ACC112 (cell line): ENCODE data around the gene TMEM54.
A peak's percentile ranks its signal among the peaks of the same experiment; 100 is the strongest.

Experiments used
- H2AFZ ChIP-seq: fragments of 200-600 bp; sonication (generic); one replicate; pipeline ENCODE4 v1.6.0; 2017; ENCODE audit warnings: antibody characterized with exemption, low read length; ENCODE audit not compliant: unreplicated experiment
- H3K27ac ChIP-seq: fragments of 200-600 bp; sonication (generic); 2 replicates; pipeline ENCODE4 v1.5.1; 2014; ENCODE audit warnings: low read depth, mild to moderate bottlenecking, antibody characterized with exemption, low read length, moderate library complexity
- H3K27me3 ChIP-seq: fragments of 200-600 bp; sonication (generic); 2 replicates; pipeline ENCODE4 v1.6.1; 2014; ENCODE audit warnings: mild to moderate bottlenecking, antibody characterized with exemption, low read length, moderate library complexity, mixed read lengths; ENCODE audit not compliant: insufficient read depth
- H3K36me3 ChIP-seq: fragments of 200-600 bp; sonication (generic); 2 replicates; pipeline ENCODE4 v1.6.1; 2016; ENCODE audit warnings: mild to moderate bottlenecking, antibody characterized with exemption, low read length, moderate library complexity, mixed read lengths; ENCODE audit not compliant: insufficient read depth
- H3K4me1 ChIP-seq: fragments of 200-600 bp; sonication (generic); one replicate; pipeline ENCODE4 v1.6.1; 2016; ENCODE audit warnings: low read length, mixed read lengths; ENCODE audit not compliant: insufficient read depth, unreplicated experiment, control insufficient read depth
- H3K4me3 ChIP-seq: fragments of 200-600 bp; sonication (generic); 2 replicates; pipeline ENCODE4 v1.5.1; 2014; ENCODE audit warnings: mild to moderate bottlenecking, low read depth, low read length
- H3K79me2 ChIP-seq: fragments of 200-600 bp; sonication (generic); one replicate; pipeline ENCODE4 v1.6.0; 2016; ENCODE audit warnings: low read length; ENCODE audit not compliant: control insufficient read depth, unreplicated experiment, insufficient read depth

TMEM54 gene

DNA sequence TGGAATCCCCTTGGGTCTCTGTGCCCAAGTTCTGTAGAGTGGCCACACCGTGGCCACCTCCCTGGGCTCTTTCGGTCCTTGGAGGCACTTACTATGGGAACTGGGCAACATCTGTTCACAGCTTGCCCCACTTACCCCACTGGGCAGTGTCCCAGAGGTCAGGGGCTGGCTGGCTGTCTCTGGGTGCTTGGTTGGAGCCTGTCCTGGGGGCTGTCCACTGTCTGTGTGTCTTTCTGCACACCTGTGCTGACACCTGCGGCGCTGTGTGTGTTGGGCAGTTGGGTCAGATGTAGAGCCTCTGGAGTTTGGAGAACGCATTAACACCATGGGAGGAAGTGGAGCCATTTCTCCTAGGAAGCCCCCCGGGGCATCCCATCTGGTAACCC lies 1.3 kb upstream of the TMEM54 start:
- H3K4me1 ChIP-seq: no peaks in the 10 kb centered on the region
- no peak overlapping the region for H3K4me3 ChIP-seq
- H3K79me2 ChIP-seq: no peaks in the 10 kb centered on the region
- H2AFZ ChIP-seq: no peak overlapping the region
- no peak overlapping the region for H3K27ac ChIP-seq
- no peaks in the 10 kb centered on the region for H3K27me3 ChIP-seq
- H3K36me3 ChIP-seq: no peaks in the 10 kb centered on the region

DNA sequence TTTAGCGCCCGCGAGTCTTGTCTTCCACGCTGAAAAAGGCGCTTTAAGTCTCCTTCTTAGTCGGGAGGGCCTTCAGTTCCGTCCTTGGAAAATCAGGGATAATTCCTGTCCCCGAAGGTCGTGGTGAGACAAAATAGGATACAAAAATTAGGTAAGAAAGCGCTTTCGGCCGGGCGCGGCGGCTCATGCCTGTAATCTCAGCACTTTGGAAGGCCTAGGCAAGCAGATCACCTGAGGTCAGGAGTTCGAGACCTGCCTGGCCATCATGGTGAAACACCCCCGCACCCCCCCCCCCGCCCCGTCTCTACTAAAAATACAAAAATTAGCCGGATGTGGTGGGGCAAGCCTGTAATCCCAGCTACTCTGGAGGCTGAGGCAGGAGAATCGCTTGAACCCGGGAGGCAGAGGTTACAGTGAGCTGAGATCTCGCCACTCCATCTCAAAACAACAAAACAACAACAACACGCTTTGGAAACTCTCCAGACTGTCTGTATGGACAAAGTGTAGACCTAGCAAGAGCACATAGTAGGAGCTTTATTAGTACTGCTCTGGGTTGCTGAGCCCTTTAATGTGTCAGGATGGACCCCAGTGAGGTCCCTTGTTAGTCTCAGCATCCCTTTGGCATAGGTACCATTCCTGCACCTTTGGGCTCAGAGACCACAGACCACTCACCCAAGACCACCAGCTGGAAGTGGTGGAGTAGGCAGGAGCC lies 790 bp upstream of the TMEM54 start:
- no peaks in the 10 kb centered on the region for H3K79me2 ChIP-seq
- no peaks in the 10 kb centered on the region for H3K4me1 ChIP-seq
- no peaks in the 10 kb centered on the region for H3K27me3 ChIP-seq
- H3K36me3 ChIP-seq: no peaks in the 10 kb centered on the region
- no peak overlapping the region for H3K27ac ChIP-seq
- H2AFZ ChIP-seq: peak overlapping the region; percentile 78
- H3K4me3 ChIP-seq: peak overlapping the region; percentile 98

DNA sequence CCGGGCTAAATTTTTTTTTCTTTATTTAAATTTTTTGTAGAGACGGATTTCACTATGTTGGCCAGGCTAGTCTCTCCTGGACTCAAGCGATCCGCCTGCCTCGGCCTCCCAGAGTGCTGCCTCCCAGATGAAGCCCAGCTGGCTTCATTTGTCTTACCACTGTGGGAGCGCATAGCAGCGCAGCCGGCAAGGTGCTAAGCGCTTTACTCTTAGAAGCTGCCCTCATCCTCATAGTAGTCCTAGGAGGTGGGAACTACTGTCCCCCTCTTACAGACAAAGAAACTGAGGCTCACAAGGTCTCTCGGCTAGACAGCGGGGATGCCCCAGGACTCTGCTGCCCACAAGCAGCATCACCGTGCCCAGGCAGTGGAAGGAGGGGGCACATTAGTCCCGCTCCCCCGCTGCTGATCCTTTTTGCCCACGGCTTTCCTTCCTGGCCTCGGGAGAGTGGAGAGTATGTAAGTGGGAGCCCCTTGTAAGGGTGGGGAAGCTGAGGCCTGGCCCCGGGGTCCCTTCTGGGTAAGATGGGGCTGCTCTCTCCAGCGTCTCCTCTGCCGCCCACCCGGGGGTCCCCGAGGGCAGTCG lies 726 bp downstream of the TMEM54 start:
- H3K27ac ChIP-seq: no peak overlapping the region
- H3K27me3 ChIP-seq: no peaks in the 10 kb centered on the region
- no peaks in the 10 kb centered on the region for H3K79me2 ChIP-seq
- peak overlapping the region; percentile 78 for H2AFZ ChIP-seq
- H3K36me3 ChIP-seq: no peaks in the 10 kb centered on the region
- H3K4me1 ChIP-seq: no peaks in the 10 kb centered on the region
- H3K4me3 ChIP-seq: peak overlapping the region; percentile 98

DNA sequence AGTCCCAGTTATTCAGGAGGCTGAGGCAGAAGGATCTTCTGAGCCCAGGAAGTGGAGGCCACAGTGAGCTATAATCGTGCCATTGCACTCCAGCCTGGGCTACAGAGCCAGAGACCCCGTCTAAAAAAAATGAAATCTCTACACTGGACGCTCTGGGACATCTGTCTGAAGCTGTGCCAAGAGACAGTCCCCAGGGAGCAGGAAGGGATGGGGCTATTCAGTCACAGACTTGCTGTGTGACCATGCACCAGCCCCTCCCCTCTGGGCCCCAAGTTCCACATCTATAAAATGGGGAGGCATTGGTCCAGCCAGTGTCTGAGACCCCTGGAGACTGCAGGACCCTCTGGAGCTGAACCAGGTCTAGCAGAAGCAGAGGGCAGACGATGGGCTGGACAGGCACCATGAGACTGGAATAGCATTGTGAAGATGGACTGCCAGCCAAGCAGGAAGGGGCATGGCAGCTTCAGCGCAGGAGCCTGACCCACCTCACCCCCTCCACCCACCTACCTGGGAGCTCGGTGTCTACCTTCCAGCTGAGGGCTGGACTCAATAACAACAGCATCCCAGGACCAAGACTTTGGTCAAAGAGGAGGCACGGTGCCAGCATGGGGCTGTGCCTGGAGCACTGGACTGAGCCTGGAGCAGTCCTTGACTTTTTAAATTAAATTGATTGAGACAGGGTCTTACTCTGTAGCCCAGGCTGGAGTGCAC lies 1.4 kb downstream of the TMEM54 start:
- Histone ChIP-seq H3K27ac (no peak overlapping the region), H3K4me1 (no peaks in the 10 kb centered on the region), H3K27me3 (no peaks in the 10 kb centered on the region), H2AFZ (no peak overlapping the region), H3K36me3 (no peaks in the 10 kb centered on the region), H3K79me2 (no peaks in the 10 kb centered on the region), H3K4me3 (no peak overlapping the region; the same call in 1 of the 2 replicates)

DNA sequence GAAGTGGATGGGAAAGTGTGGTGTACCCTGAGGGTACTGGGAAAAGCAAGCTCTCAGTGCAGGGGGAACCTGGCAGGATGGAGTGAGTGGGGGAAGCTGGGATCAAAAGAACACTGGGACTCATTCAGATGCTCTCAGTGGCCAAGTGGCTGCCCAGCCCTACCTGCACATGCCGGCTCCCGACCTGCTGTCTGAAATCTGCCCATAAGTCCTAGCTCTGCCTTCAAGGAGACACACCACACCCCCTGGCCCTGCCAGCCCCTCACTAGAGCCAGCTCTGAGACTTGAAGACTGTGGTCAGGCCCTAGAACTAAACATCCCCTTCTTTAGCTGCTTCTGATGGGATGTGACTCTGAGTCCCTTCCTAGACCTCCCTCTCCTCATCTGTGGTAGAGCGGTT lies 2.2 kb downstream of the TMEM54 start:
- no peaks in the 10 kb centered on the region for H3K4me1 ChIP-seq
- H3K79me2 ChIP-seq: no peaks in the 10 kb centered on the region
- H2AFZ ChIP-seq: no peak overlapping the region
- H3K4me3 ChIP-seq: no peak overlapping the region
- no peak overlapping the region for H3K27ac ChIP-seq
- H3K27me3 ChIP-seq: no peaks in the 10 kb centered on the region
- H3K36me3 ChIP-seq: no peaks in the 10 kb centered on the region

DNA sequence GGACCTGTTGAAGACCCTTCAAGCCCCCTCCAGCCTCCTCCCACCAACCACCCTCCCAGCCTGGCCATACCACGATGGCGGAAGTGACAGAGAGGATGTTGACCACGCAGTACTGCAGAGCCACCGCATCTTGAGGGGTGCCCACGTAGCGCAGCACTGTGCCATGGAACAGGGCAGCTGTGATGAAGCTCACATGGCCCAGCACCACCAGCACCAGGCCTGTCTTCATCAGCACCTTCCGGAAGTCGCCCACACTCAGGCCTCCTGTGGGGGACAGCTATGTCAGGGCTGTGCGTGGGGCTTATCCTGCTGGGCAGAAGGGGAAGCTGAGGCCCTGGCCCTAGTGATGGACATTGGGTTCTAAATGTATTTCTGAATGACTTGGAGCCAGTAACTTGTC lies 3.1 kb downstream of the TMEM54 start:
- H3K36me3 ChIP-seq: no peaks in the 10 kb centered on the region
- H3K27me3 ChIP-seq: no peaks in the 10 kb centered on the region
- no peak overlapping the region for H2AFZ ChIP-seq
- H3K27ac ChIP-seq: no peak overlapping the region
- H3K4me3 ChIP-seq: no peak overlapping the region
- no peaks in the 10 kb centered on the region for H3K79me2 ChIP-seq
- no peaks in the 10 kb centered on the region for H3K4me1 ChIP-seq

DNA sequence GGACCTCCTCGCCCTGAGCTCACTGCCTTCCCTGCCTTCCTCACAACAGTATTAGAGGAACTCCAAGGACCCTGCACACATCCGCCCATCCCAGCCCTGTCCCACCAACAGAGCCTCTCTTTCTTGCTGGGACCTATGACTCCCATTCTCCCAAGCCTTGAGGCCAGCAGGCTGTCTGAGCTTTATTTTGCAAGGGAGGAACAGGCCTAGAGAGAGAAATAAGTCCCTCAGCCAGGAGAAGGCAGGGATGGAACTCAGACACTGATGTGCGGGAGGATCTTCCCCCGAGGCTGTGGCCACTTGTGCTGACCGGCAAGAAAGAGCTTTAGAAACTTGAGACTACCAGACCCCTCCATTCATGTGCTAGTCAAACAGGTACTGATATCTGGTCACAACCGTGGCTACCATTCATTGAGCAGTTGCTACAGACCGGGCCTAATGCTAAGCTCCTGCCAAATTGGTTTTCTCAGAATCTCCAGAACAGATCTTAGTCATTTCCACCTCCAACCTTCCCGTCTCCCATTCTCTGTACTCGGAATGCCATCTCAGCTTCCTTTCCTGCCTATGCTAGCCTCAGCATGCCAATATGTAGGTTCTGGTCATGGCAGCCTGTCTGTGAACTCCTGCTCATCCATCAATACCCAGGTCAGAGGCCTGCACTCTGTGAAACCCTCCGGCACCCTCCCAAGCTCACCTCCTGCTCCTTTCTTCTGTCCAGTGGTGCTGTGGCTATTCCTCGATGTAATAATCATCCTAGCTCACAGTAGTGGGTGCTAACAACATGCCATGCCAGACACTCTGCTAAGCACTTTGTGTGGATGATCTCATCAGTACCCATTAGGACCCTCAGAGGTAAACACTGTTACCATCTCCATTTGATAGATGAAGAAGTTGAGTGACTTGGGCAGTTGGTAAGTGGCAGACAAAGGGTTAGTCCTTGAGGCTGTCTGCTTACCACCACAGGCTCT lies 3.8 kb downstream of the TMEM54 start:
- H3K79me2 ChIP-seq: no peaks in the 10 kb centered on the region
- H3K36me3 ChIP-seq: no peaks in the 10 kb centered on the region
- no peak overlapping the region for H3K27ac ChIP-seq
- no peak overlapping the region for H3K4me3 ChIP-seq
- peaks cover 1% of the 10 kb centered on the region; the same call in 1 of the 2 replicates for H3K27me3 ChIP-seq
- H3K4me1 ChIP-seq: no peaks in the 10 kb centered on the region
- H2AFZ ChIP-seq: no peak overlapping the region

DNA sequence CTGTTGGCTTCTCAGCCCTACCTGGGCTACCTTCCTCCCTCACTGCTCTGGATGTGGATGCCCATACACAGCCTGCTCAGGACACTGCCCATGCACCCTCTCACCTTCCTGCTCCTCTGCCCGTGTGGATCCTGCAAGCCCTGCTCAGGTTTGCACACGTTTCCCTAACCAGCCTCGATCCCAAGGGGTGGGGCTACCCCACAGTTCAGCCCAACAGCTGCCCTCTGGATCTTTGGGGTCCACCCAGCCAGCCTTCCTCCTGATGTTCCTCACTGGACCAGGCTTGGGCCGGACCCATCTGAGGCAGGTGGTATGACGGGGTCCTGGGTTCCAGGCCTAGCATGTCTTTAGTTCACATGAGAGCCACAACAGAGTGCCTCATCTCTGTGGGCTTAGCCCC lies 4.7 kb downstream of the TMEM54 start:
- H3K27me3 ChIP-seq: peaks cover 10% of the 10 kb centered on the region; the same call in 1 of the 2 replicates
- no peak overlapping the region for H3K27ac ChIP-seq
- H2AFZ ChIP-seq: no peak overlapping the region
- no peaks in the 10 kb centered on the region for H3K4me1 ChIP-seq
- H3K36me3 ChIP-seq: no peaks in the 10 kb centered on the region
- no peak overlapping the region for H3K4me3 ChIP-seq
- no peaks in the 10 kb centered on the region for H3K79me2 ChIP-seq

DNA sequence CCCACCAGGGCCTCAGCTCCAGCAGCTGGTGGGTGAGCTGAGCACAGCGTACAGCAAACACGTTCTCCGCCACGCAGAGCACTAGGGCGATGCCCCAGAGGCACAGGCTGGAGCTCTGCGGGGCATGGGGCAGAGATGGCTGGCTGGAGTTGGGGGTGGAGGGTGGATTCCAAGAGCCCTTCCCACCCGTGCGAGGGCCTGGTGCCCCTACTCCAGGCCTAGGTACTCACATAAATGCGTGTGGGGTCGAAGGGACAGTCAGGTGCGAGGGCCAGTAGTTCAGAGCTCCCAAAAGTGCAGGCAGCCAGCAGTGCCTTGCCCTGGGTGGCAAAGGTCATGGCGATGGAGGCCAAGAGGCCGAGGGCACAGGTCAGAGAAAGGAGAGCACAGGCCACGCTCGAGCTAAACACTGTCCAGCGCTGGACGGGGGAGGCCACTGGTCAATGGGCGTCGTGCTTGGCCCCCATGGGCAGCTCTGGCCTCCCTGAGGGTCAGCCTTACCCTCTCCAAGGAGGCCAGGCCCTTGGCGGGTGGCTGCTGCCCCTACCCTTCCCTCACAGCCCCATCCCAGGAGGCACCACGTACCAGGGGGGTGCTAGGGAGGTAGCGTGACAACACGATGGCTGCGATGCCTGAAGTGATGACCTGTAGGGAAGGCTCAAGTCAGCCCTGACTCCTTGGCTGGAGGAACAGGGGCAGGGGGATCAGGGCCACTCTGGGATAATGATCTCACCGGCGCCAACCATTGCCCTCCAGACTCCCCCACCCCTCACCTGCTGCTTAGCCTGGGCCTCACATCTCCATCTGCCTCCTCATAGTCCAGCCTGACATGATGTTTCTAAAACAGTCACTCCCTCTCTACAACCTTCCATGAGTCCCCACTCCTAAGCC lies 5.6 kb downstream of the TMEM54 start:
- Histone ChIP-seq H3K27me3 (peaks cover 10% of the 10 kb centered on the region; the same call in 1 of the 2 replicates), H3K36me3 (no peaks in the 10 kb centered on the region), H3K27ac (no peak overlapping the region), H3K4me3 (no peak overlapping the region), H2AFZ (no peak overlapping the region), H3K4me1 (no peaks in the 10 kb centered on the region), H3K79me2 (no peaks in the 10 kb centered on the region)
